GM12878 (cell line): ENCODE results near the gene GALK1. TPM values are rescaled to one million over a fixed set of nuclear protein-coding genes. Genes with fewer than 3 reads are reported as not detected.

Source experiments
- ATAC-seq: fragments of 200-7000 bp; cut with Tn5 transposase; 3 replicates; pipeline ENCODE4 v1.9.1; 2020; ENCODE audit warnings: mild to moderate bottlenecking, moderate library complexity
- BruUV-seq: library from RNA; stranded (reverse); fragments of 400-500 nt; replicated peaks from 2 replicates; lab custom pipeline; 2021; lab: Mats Ljungman, UMichigan
- CTCF ChIA-PET: fragments of 300-600 bp; sonication (Branson Sonifier 250); formaldehyde crosslinking; extraction: SDS; loops from one replicate; lab custom pipeline; 2021; ENCODE audit warnings: inconsistent platforms; lab: Yijun Ruan, JAX
- POLR2A ChIA-PET: fragments of 350-600 bp; formaldehyde crosslinking; extraction: SDS; loops from one replicate; lab custom pipeline; 2021; ENCODE audit warnings: inconsistent platforms; lab: Charles Lee
- RAD21 ChIA-PET: fragments of 300-600 bp; sonication (Branson Sonifier 250); formaldehyde crosslinking; loops from one replicate; lab custom pipeline; 2023; ENCODE audit warnings: antibody characterized with exemption; ENCODE audit not compliant: unreplicated experiment; lab: Charles Lee
- SMC1A ChIA-PET: fragments of 300-600 bp; sonication (Branson Sonifier 250); formaldehyde crosslinking; loops from one replicate; lab custom pipeline; 2023; ENCODE audit not compliant: unreplicated experiment, uncharacterized antibody; lab: Charles Lee
- DNase-seq: peaks from one replicate; pipeline ENCODE4 v3.0.0-alpha.2; 2011; ENCODE audit warnings: low read depth, low spot score
- FAIRE-seq: peaks from 3 replicates; lab custom pipeline; 2011; peaks lifted over from hg19 to GRCh38; lab: Jason Lieb, UNC
- H2AFZ ChIP-seq: 2 replicates; pipeline ENCODE4 v1.6.0; 2011; ENCODE audit warnings: low read depth, low read length, control low read depth; ENCODE audit not compliant: control insufficient read depth
- H3K27ac ChIP-seq: 2 replicates; pipeline ENCODE4 v1.5.1; 2011; ENCODE audit warnings: control low read depth; ENCODE audit not compliant: control insufficient read depth, insufficient read depth
- H3K27me3 ChIP-seq, 2 experiments: replicated peaks in 1 of 2; 2 replicates each; pipeline versions ENCODE4 v1.6.0 to v1.6.1; 2011; ENCODE audit warnings: low read length in 1 of 2; ENCODE audit not compliant: control insufficient read depth in 2 of 2, insufficient read depth in 2 of 2
- H3K36me3 ChIP-seq, 2 experiments: 2 replicates each; pipeline ENCODE4 v1.5.1; 2011; ENCODE audit warnings: low read length in 1 of 2; ENCODE audit not compliant: control insufficient read depth in 2 of 2, insufficient read depth in 2 of 2
- H3K4me1 ChIP-seq: 2 replicates; pipeline ENCODE4 v1.6.1; 2011; ENCODE audit warnings: mild to moderate bottlenecking, low read length, moderate library complexity, mixed read lengths; ENCODE audit not compliant: control insufficient read depth, insufficient read depth
- H3K4me2 ChIP-seq: 2 replicates; pipeline ENCODE4 v1.6.0; 2011; ENCODE audit warnings: control low read depth; ENCODE audit not compliant: control insufficient read depth, insufficient read depth
- H3K4me3 ChIP-seq: fragments of 200-600 bp; sonication (generic); 2 replicates; pipeline ENCODE4 v1.5.1; 2016
- H3K79me2 ChIP-seq: 2 replicates; pipeline ENCODE4 v1.6.0; 2011; ENCODE audit warnings: low read length; ENCODE audit not compliant: control insufficient read depth, insufficient read depth
- H3K9ac ChIP-seq: 2 replicates; pipeline ENCODE4 v1.8.0; 2011; ENCODE audit warnings: low read length, control low read depth, mixed read lengths; ENCODE audit not compliant: control insufficient read depth, insufficient read depth
- H3K9me3 ChIP-seq: replicated peaks from 3 replicates; pipeline ENCODE4 v1.5.1; 2011; ENCODE audit warnings: mild to moderate bottlenecking, low read length; ENCODE audit not compliant: control insufficient read depth, insufficient read depth
- H4K20me1 ChIP-seq: 2 replicates; pipeline ENCODE4 v1.6.0; 2011; ENCODE audit not compliant: control insufficient read depth, insufficient read depth
- SREBF2 ChIP-seq: IDR thresholded peaks from 2 replicates; pipeline ENCODE4 v1.6.1; 2012; ENCODE audit warnings: mild to moderate bottlenecking, low read length
- WGBS: methylation state at CpG from one replicate; pipeline ENCODE4 v1.1.6; 2016; ENCODE audit warnings: low lambda C conversion rate; ENCODE audit not compliant: insufficient replicate concordance, insufficient coverage; ENCODE audit errors: missing lambda C conversion rate; 5-methylcytosine and 5-hydroxymethylcytosine counted together
- in situ Hi-C: fragments of 300-500 bp; cut with MboI; formaldehyde crosslinking; loops from 9 replicates; pipeline ENCODE4 v1.14.3; 2018; ENCODE audit warnings: mixed read lengths
- intact Hi-C: fragments of 100-400 bp; cut with micrococcal nuclease; formaldehyde crosslinking; loops from one replicate; pipeline ENCODE4 v1.14.2; 2022; ENCODE audit not compliant: unreplicated experiment
- polyA plus RNA-seq, 11 experiments: library from polyadenylated mRNA; depleted of rRNA in 4 of 11; unstranded in 6 of 11; stranded (reverse) in 5 of 11; fragments of >200 nt; fragmentation: Nextera tagmentation in 4 of 11; fragmentation: Illumina TruSeq in 1 of 11; extraction: Ambion mirVana in 4 of 11; extraction: Trizol in 1 of 11; gene quantifications; 1 replicate in 1 of 11; 2 replicates in 10 of 11; pipeline versions ENCODE4 v1.2.1 to v1.2.3, GENCODE V29; 2011 to 2016; ENCODE audit warnings: inconsistent platforms in 2 of 11, missing spikeins in 2 of 11, low read depth in 1 of 11
- total RNA-seq, 4 experiments: library from RNA; depleted of rRNA in 3 of 4; stranded (reverse); fragments of >200 nt in 3 of 4; fragmentation: Illumina TruSeq in 1 of 4; extraction: Trizol in 1 of 4; gene quantifications; 2 replicates each; pipeline versions ENCODE4 v1.2.1 to v1.2.3, GENCODE V29; 2013 to 2021
- TF ChIP-seq, protein P1 (sequence below): fragments of 450-650 bp; formaldehyde crosslinking; IDR thresholded peaks from 2 replicates; pipeline ENCODE4 v1.4.0; 2020; ENCODE audit warnings: mild to moderate bottlenecking, moderate library complexity
- TF ChIP-seq, protein P2 (sequence below): fragments of 450-650 bp; IDR thresholded peaks from 2 replicates; pipeline ENCODE4 v1.6.1; 2017; ENCODE audit warnings: antibody characterized with exemption, mild to moderate bottlenecking, moderate library complexity

The GALK1 gene
- total and polyA plus RNA-seq, 10 of the 15 experiments (the other 5 are each of a cell fraction or from before 2014, with no cell fraction given), result 0.21 to 43.8 (median 21.4) TPM

DNA sequence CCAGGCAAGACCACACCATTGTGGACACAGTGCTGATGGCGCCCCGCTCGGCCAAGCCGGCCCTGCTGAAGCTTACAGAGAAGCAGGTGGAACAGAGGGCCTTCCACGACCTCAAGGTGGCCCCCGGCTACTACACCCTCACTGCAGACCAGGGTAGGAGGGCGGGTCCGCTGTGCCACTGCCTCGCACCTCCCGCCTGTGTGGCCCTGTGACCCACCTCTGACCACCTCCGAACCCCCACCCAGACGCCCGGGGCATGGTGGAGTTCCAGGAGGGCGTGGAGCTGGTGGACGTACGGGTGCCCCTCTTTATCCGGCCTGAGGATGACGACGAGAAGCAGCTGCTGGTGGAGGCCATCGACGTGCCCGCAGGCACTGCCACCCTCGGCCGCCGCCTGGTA lies 22.7 kb downstream of the GALK1 start:
- Histone ChIP-seq H3K9ac (no peak overlapping the region), H3K4me1 (peaks cover 4% of the 10 kb centered on the region), H3K36me3 (no peaks in the 10 kb centered on the region), H3K27ac (no peak overlapping the region), H3K27me3 (no peaks in the 10 kb centered on the region), H4K20me1 (no peaks in the 10 kb centered on the region), H3K4me2 (no peak overlapping the region), H2AFZ (no peak overlapping the region), H3K4me3 (no peak overlapping the region), H3K9me3 (no peaks in the 10 kb centered on the region), H3K79me2 (no peaks in the 10 kb centered on the region)
- ChIA-PET POLR2A (no interaction called here), RAD21 (interaction anchor here (0.6 kb wide), 1 partner anchor 133 kb away, joined by 4 read pairs; no protein-coding TSS in a partner anchor), SMC1A (no interaction called here), CTCF (interaction anchor here (9.8 kb wide), 1 partner anchor 109 kb away, joined by 336 read pairs; the partner anchor contains the start of gene SMIM5)
- DNase-seq (no peak), ATAC-seq (no peak), FAIRE-seq (no peak)
- WGBS, result 53% methylated on average over 25 of the region's 25 CpGs
- TF ChIP-seq SREBF2, result no peak
- TF ChIP-seq, protein P1, sequence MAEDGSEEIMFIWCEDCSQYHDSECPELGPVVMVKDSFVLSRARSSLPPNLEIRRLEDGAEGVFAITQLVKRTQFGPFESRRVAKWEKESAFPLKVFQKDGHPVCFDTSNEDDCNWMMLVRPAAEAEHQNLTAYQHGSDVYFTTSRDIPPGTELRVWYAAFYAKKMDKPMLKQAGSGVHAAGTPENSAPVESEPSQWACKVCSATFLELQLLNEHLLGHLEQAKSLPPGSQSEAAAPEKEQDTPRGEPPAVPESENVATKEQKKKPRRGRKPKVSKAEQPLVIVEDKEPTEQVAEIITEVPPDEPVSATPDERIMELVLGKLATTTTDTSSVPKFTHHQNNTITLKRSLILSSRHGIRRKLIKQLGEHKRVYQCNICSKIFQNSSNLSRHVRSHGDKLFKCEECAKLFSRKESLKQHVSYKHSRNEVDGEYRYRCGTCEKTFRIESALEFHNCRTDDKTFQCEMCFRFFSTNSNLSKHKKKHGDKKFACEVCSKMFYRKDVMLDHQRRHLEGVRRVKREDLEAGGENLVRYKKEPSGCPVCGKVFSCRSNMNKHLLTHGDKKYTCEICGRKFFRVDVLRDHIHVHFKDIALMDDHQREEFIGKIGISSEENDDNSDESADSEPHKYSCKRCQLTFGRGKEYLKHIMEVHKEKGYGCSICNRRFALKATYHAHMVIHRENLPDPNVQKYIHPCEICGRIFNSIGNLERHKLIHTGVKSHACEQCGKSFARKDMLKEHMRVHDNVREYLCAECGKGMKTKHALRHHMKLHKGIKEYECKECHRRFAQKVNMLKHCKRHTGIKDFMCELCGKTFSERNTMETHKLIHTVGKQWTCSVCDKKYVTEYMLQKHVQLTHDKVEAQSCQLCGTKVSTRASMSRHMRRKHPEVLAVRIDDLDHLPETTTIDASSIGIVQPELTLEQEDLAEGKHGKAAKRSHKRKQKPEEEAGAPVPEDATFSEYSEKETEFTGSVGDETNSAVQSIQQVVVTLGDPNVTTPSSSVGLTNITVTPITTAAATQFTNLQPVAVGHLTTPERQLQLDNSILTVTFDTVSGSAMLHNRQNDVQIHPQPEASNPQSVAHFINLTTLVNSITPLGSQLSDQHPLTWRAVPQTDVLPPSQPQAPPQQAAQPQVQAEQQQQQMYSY (CRISPR knock-in tag), result no peak
- TF ChIP-seq, protein P2, sequence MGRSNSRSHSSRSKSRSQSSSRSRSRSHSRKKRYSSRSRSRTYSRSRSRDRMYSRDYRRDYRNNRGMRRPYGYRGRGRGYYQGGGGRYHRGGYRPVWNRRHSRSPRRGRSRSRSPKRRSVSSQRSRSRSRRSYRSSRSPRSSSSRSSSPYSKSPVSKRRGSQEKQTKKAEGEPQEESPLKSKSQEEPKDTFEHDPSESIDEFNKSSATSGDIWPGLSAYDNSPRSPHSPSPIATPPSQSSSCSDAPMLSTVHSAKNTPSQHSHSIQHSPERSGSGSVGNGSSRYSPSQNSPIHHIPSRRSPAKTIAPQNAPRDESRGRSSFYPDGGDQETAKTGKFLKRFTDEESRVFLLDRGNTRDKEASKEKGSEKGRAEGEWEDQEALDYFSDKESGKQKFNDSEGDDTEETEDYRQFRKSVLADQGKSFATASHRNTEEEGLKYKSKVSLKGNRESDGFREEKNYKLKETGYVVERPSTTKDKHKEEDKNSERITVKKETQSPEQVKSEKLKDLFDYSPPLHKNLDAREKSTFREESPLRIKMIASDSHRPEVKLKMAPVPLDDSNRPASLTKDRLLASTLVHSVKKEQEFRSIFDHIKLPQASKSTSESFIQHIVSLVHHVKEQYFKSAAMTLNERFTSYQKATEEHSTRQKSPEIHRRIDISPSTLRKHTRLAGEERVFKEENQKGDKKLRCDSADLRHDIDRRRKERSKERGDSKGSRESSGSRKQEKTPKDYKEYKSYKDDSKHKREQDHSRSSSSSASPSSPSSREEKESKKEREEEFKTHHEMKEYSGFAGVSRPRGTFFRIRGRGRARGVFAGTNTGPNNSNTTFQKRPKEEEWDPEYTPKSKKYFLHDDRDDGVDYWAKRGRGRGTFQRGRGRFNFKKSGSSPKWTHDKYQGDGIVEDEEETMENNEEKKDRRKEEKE, result no peak
- in situ Hi-C loops (loop anchor here (5.0 to 10.0 kb wide), 2 partner anchors 108 to 315 kb away; partner anchors contain the start of gene SMIM5), intact Hi-C loops (no loop called here)
- no TSS peak for BruUV-seq
